ENCODE data around the gene PLA2G4E. TPM values are rescaled to one million over a fixed set of nuclear protein-coding genes. Genes with fewer than 3 reads are reported as not detected.

The PLA2G4E gene
- total RNA-seq, 1 experiment from 2014 or later: not detected

DNA sequence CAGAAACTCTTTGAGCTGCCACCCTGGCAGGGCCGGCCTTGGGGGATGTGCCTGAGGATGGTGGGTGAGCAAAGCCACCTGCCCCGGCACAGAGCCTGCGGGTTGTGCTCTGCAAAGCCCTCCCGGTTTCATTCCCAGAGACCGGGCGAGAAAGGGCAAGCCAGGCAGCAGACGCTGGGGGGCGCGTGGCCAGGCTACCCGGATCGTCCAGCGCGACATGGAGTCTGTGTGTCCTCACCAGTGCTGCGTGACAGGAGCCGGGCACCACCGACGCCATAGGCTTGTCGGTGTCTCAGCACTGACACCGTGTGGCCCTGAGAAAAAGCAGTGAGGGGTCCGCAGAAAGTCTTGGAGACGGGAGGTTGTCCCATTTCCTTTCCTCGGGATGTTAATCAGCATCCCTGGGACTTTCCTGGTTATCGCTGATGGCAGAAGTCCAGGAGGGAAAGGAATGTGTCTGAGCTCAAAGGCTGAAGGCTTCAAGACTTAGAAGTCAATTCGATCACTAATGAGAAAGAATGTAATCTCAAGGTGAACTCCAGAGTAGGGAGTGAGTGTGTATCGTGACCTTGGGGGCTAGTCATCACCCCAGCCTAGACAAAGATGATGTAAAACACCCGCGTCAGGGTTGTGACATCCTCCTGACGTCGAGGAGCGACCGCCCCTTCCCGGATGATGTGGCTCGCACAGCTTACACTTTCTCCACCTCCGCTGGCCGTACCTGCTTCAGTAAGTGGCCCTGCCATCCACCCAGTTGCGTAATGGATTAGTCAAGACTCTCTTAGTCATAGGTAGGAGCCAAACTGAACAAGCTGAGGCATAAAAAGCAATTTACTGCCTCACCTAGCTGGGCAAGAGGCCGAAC is 36.3 kb upstream of the PLA2G4E start (continued):
- TF ChIP-seq FOSL1 (IDR thresholded peaks at IDR 0.05; ENCODE audit: low read depth) (peak; percentile 76), JUND (IDR thresholded peaks at IDR 0.05) (peak; percentile 66), RAD21 (IDR thresholded peaks at IDR 0.05; ENCODE audit: low read depth) (peak; percentile 73), SRF (IDR thresholded peaks at IDR 0.05; ENCODE audit: low read depth) (no peak), ZNF274 (IDR thresholded peaks at IDR 0.05; ENCODE audit: low read depth, low read length) (no peak), CBX3 (IDR thresholded peaks at IDR 0.05; ENCODE audit: low read depth) (peak; percentile 81)

- intact Hi-C loops (cut with micrococcal nuclease): no loop called here
- CTCF ChIA-PET: interaction anchor here (1.2 kb wide), 1 partner anchor 64 kb away, joined by 5 read pairs; no protein-coding TSS in a partner anchor
- H4K20me1 ChIP-seq (ENCODE audit: insufficient read depth): no peaks in the 10 kb centered on the region
- ATAC-seq (no peak), DNase-seq (ENCODE audit: low read depth, low spot score) (no peak)
- TF ChIP-seq FOSL1 (IDR thresholded peaks at IDR 0.05; ENCODE audit: low read depth) (no peak), TCF7L2 (IDR thresholded peaks at IDR 0.05; ENCODE audit: borderline replicate concordance, extremely low read depth, insufficient read depth, insufficient read length) (no peak), SRF (IDR thresholded peaks at IDR 0.05; ENCODE audit: low read depth) (no peak)
- no peak overlapping the region for H3K4me2 ChIP-seq (ENCODE audit: low read length)
- H3K4me3 ChIP-seq (replicated peaks in 1 of 2; ENCODE audit: low read depth in 1 of 2, low read length in 2 of 2): no peak overlapping the region
- no peaks in the 10 kb centered on the region for H3K36me3 ChIP-seq (ENCODE audit: control insufficient read depth in 1 of 2, insufficient read depth in 2 of 2, low read length in 2 of 2)
- no peaks in the 10 kb centered on the region for H3K79me2 ChIP-seq (ENCODE audit: insufficient read depth, low read length)
- no peak overlapping the region for H2AFZ ChIP-seq (ENCODE audit: low read depth, low read length, poor library complexity, severe bottlenecking)
- H3K9me3 ChIP-seq (ENCODE audit: control insufficient read depth in 1 of 2, insufficient read depth in 1 of 2, low read depth in 1 of 2, low read length in 2 of 2): no peaks in the 10 kb centered on the region
- H3K9me2 ChIP-seq (ENCODE audit: insufficient read depth): no peaks in the 10 kb centered on the region
- no TSS peak for BruUV-seq (replicated peaks)
- POLR2A ChIA-PET: no interaction called here
- H3K9ac ChIP-seq (ENCODE audit: low read length): no peak overlapping the region
- H3K27me3 ChIP-seq (ENCODE audit: insufficient read depth, low read length): no peaks in the 10 kb centered on the region
- no peak overlapping the region for H3K27ac ChIP-seq (ENCODE audit: low read depth, low read length)
- peaks cover 8 to 22% of the 10 kb centered on the region in 2 experiments for H3K4me1 ChIP-seq (ENCODE audit: control insufficient read depth in 1 of 2, insufficient read depth in 2 of 2, low read length in 2 of 2)
- RAD21 ChIA-PET (ENCODE audit: low non-redundant PET in 1 of 2, low total read pairs in 2 of 2, uncharacterized antibody in 2 of 2, unreplicated experiment in 2 of 2): no interaction called here
Observed at GRCh38 chr15:42053914-42054313, 33.1 kb upstream of the PLA2G4E start.

DNA sequence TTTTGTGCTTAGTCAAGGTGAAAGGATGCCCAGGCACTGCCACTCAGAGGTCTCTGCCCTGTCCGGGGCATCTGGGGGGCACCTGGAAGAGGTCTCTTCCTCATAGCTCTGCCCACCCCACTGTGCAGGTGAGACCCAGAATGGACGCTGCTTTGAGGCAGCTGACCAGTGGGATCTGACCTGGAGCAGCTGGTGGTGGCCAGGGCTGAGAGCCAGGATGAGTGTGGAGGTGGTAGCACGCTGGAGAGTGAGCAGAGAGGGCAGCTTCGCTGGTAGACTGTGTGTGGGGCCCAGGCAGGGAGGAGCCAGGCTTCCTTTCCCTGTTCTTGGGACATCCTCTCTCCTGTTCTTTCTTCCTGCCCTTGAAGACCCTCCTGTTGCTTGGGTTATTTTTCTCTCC is 32.2 kb upstream of the PLA2G4E start:
- RAD21 ChIA-PET (ENCODE audit: low non-redundant PET in 1 of 2, low total read pairs in 2 of 2, uncharacterized antibody in 2 of 2, unreplicated experiment in 2 of 2): interaction anchor here in 1 of 2 experiments (0.7 kb wide), 1 partner anchor 477 kb away, joined by 3 read pairs; no protein-coding TSS in a partner anchor
- BruUV-seq (replicated peaks): no TSS peak
- CTCF ChIA-PET: no interaction called here
- TF ChIP-seq ELF1 (IDR thresholded peaks at IDR 0.05; ENCODE audit: borderline replicate concordance, low read depth) (no peak), EZH2phosphoT487 (IDR thresholded peaks at IDR 0.05; ENCODE audit: borderline replicate concordance) (no peak), ZFX (IDR thresholded peaks at IDR 0.05) (no peak), SIN3A (IDR thresholded peaks at IDR 0.05; ENCODE audit: low read depth) (no peak), REST (IDR thresholded peaks at IDR 0.05; ENCODE audit: low read depth) (no peak), YY1 (IDR thresholded peaks at IDR 0.05; ENCODE audit: extremely low read depth, insufficient replicate concordance, low read depth, low read length) (no peak)

More for the DNA sequence above, 32.2 kb upstream of the PLA2G4E start:
- no peak overlapping the region for H3K9ac ChIP-seq (ENCODE audit: low read length)
- no peaks in the 10 kb centered on the region for H4K20me1 ChIP-seq (ENCODE audit: insufficient read depth)
- H3K4me1 ChIP-seq (ENCODE audit: control insufficient read depth in 1 of 2, insufficient read depth in 2 of 2, low read length in 2 of 2): peaks cover 8 to 18% of the 10 kb centered on the region in 2 experiments
- no peaks in the 10 kb centered on the region for H3K36me3 ChIP-seq (ENCODE audit: control insufficient read depth in 1 of 2, insufficient read depth in 2 of 2, low read length in 2 of 2)
- POLR2A ChIA-PET: no interaction called here
- intact Hi-C loops (cut with micrococcal nuclease): no loop called here
- no peak overlapping the region for H2AFZ ChIP-seq (ENCODE audit: low read depth, low read length, poor library complexity, severe bottlenecking)
- ATAC-seq (no peak), DNase-seq (ENCODE audit: low read depth, low spot score) (no peak)
- no peaks in the 10 kb centered on the region for H3K27me3 ChIP-seq (ENCODE audit: insufficient read depth, low read length)
- H3K9me3 ChIP-seq (ENCODE audit: control insufficient read depth in 1 of 2, insufficient read depth in 1 of 2, low read depth in 1 of 2, low read length in 2 of 2): no peaks in the 10 kb centered on the region
- H3K27ac ChIP-seq (ENCODE audit: low read depth, low read length): no peak overlapping the region
- H3K4me3 ChIP-seq (replicated peaks in 1 of 2; ENCODE audit: low read depth in 1 of 2, low read length in 2 of 2): no peak overlapping the region
- H3K4me2 ChIP-seq (ENCODE audit: low read length): no peak overlapping the region
- H3K9me2 ChIP-seq (ENCODE audit: insufficient read depth): no peaks in the 10 kb centered on the region
- H3K79me2 ChIP-seq (ENCODE audit: insufficient read depth, low read length): no peaks in the 10 kb centered on the region

Data from HCT116 (cell line).